IPS DF 4.7 (cell line): ENCODE data around the gene CEP20.
A peak's percentile ranks its signal among the peaks of the same experiment; 100 is the strongest.
"Not testable (repeated sequence)": the region's sequence is repeated elsewhere in the genome, so short reads cannot be mapped to it uniquely, and the experiment has no call there.

Source experiments
- DNase-seq: peaks from one replicate; pipeline ENCODE4 v3.0.0-alpha.2; 2013; ENCODE audit warnings: low spot score; ENCODE audit errors: extremely low read depth

The CEP20 gene, protein sequence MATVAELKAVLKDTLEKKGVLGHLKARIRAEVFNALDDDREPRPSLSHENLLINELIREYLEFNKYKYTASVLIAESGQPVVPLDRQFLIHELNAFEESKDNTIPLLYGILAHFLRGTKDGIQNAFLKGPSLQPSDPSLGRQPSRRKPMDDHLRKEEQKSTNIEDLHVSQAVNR

DNA sequence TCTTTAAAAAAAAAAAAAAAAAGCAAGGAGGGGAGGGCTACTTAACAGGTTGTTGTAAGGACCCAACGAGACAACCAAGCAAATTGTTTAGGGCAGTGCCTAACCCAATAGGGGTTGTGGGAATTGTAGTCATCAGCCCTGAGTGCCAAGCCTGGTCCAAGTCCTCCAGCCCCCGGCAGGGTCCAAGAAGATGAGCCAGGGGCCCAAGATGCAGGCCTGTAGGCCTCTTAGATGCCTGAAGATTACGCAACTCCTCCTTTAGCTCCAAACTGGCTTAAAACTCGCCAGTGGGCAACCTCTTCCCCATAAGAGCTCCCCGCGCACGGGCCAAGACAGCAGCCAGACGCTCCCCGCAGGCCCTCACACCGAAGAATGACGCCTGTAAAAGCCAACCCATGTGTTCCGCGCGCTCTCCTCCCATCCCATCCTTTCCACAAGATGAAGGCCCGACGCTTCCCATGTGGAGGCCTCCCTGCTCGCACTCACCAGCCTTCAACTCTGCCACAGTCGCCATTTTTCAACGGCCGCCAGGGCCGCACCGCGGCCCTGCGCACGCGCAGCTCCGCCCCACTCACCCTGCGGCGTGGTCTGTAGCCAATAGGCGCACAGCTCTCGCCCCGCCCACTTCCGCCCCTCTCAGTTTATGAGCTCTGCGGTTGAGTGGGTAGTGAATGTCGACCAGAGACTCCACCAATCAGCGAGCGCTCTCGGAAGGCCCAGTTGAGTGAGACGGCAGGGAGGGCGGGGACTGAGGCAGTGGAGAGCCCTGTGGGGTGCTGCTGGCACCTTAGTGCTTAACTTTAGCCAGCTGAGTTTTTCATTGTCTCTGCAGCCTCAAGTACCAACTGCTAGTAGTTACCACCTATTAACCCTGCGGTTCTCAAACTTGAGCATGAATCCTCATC, at the start of gene CEP20:
CEP20 (minus strand) TSS at position 532 of the 905 bp plus-strand sequence; CDS start at position 514, 18 bp downstream.
- peak; percentile 97 for DNase-seq

DNA sequence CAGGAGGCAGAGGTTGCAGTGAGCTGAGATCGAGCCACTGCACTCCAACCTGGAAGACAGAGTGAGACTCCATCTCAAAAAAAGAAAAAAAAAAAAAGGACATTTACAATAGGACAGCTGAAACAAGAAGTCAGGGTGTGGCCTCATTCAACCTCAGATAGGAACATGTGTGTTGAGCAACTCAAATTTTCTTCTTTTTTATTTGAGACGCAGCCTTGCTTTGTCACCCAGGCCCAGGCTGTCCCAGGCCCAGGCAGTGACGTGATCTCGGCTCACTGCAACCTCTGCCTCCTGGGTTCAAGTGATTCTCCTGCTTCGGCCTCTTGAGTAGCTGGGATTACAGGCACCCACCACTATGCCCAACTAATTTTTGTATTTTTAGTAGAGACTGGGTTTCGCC, 48.4 kb upstream of the CEP20 start:
- not testable (repeated sequence) for DNase-seq

DNA sequence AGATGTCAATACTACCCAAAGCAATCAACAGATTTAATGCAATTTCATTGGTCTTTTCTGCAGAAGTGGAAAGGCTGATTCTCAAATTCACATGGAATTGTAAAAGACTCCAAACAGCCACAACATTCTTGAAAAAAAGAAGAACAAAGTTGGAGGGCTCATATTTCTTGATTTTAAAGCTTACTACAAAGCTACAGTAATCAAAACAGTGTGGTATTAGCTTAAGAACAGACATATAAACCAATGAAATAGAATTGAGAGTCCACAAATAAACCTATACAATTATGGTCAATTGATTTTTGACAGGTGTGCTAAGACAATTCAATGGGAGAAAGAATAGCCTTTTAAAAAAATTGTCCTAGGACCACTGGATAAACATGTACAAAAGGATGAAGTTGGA, 46.6 kb upstream of the CEP20 start:
- DNase-seq: no peak

DNA sequence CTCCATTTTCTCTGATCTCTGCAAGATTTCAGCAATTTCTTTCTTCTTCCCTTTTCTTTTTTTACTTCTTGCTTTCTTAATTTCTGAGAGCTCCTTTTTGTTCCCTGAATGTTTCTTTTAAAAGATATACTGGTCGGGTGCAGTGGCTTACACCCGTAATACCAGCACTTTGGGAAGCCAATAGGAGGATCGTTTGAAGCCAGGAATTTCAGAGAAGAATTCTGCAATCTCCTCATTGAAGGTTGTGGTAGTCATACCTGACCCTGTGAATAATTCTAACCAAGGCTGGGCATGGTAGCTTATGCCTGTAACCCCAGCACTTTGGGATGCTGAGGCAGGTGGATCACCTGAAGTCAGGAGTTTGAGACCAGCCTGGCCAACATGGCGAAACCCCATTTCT, 45.4 kb upstream of the CEP20 start:
- no peak for DNase-seq

DNA sequence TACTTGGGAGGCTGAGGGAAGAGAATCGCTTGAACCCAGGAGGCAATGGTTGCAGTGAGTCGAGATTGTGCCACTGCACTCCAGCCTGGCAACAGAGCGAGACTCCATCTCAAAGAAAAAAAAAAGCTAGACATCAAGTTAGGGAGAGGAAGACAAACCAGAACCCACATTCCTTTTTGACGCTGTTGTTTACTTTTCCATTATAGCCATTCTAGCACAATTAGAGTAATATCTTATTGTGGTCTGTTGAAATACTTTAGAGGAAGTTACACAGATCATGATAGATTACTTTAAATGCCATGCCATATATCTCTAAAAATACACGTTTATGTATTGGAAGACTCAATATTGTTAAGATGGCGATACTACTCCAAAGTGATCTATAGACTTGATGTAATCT, 44.5 kb upstream of the CEP20 start:
- no peak for DNase-seq

DNA sequence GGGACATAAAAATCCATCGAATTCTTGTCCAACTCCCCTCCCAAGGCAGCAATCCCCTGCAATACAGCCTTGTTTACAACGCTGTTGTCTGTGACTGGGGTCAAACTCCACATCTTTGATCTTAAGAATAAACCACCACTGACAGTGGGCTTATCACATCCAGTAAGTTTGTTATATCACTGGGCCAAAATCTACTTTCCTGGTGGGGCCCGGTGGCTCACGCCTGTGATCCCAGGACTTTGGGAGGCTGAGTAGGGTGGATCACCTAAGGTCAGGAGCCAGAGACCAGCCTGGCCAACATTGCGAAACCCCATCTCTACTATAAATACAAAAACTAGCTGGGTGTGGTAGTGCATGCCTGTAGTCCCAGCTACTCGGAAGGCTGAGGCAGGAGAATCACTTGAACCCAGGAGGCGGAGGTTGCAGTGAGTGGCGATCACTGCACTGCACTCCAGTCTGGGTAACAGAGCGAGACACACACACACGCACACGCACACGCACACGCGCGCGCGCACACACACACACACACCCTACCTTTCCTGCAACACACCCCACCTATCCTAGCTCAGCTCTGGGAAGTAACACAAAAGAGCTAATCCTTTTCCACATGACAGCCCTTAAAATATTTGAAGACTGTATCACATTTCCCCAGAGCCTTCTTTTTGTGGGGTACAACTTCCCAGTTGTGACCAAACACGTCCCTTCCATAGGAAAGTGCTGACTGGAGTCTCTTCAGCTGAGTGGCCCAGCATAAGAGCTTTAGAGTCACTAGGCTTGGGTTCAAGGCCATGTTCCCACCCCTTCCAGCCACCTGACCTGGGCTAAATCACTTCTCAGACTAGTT, 40.1 kb upstream of the CEP20 start:
- no peak for DNase-seq

DNA sequence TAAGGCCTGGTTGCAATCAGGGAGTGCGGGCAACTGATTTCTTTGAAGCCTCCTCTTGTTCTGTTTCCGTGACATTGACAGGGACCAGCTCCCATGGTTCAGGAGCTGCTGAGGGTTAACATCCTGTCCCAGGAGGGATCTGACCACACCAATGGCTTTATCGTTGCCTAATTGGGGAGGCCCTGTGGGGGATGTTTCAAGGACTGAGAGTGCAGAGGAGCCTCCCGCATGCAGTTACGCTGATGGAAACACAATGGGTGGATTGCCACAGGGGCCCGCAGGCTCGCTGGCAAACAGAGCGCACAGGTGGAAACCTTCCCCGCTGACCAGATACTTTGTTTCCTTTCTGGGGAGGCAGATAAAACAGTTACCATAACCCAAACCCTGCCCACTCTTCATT, 37.2 kb upstream of the CEP20 start:
- DNase-seq: no peak

DNA sequence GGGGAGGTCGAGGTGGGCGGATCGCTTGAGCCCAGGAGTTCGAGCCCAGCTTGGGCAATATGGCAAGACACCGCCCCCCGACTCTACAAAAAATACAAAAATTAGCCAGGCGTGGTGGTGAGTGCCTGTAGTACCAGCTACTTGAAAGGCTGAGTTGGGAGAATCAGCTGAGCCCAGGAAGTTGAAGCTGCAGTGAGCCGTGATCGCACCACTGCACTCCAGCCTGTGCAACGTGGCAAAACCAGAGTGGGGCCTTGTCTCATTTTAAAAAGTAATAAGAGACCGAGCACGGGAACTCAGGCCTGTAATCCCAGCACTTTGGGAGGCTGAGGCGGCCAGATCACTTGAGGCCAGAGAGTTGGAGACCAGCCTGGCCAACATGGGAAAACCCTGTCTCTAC, 36.6 kb upstream of the CEP20 start:
- DNase-seq: no peak

DNA sequence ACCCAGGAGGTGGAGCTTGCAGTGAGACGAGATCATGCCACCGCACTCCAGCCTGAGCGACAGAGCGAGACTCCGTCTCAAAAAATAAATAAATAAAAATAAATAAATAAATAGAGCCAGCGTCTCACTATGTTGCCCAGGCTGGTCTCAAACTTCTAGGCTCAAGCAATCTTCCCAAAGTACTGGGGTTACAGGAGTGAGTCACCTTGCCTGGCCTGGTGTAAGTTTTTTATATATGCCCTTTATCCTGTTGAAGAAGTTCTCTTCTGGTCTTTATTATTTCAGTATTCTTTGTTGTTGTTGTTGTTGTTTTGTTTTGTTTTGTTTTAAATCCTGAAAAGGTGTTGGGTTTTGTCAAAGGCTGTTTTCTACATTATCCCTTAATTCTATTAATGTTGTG, 30.9 kb upstream of the CEP20 start:
- DNase-seq: no peak

DNA sequence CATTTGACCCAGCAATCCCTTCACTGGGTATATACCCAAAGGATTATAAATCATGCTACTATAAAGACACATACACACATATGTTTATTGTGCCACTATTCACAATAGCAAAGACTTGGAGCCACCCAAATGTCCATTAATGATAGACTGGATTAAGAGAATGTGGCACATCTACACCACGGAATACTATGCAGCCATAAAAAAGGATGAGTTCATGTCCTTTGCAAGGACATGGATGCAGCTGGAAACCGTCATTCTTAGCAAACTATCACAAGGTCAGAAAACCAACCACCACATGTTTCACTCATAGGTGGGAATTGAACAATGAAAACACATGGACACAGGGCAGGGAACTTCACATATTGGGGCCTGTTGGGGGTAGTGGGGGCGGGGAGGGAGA, 29.9 kb upstream of the CEP20 start:
- DNase-seq: not testable (repeated sequence)

DNA sequence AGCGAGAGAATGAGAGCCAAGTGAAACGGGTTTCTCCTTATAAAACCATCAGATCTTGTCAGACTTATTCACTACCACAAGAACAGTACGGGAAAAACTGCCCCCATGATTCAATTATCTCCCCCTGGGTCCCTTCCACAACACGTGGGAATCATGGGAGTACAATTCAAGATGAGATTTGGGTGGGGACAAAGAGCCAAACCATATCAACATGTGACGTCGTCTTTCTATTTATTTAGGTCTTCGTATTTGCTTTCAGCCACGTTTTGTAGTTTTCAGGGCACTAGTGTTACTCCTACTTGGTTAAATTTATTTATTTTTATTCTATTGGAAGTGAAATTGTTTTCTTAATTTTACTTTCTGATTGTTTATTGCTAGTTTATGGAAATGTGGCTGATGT, 27.9 kb upstream of the CEP20 start:
- no peak for DNase-seq

DNA sequence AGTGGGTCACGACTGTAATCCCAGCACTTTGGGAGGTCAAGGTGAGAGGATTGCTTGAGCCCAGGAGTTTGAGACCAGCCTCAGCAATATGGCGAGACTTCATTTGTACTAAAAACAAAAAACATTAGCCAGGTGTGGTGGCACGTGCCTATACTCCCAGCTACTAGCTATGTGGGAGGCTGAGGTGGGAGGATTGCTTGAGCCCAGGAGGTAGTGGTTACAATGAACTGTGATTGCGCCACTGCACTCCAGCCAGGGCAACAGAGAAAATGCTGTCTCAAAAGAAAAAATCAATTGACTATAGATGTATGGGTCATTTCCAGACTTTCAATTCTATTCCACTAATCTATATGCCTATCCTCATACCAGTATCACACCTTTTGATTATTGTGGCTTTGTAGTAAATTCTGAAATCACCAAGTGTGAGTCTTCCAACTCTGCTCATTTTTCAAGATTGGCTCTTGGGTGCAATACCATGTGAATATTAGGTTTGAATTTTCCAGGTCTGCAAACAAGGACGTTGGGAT, 27.2 kb upstream of the CEP20 start:
- no peak for DNase-seq

DNA sequence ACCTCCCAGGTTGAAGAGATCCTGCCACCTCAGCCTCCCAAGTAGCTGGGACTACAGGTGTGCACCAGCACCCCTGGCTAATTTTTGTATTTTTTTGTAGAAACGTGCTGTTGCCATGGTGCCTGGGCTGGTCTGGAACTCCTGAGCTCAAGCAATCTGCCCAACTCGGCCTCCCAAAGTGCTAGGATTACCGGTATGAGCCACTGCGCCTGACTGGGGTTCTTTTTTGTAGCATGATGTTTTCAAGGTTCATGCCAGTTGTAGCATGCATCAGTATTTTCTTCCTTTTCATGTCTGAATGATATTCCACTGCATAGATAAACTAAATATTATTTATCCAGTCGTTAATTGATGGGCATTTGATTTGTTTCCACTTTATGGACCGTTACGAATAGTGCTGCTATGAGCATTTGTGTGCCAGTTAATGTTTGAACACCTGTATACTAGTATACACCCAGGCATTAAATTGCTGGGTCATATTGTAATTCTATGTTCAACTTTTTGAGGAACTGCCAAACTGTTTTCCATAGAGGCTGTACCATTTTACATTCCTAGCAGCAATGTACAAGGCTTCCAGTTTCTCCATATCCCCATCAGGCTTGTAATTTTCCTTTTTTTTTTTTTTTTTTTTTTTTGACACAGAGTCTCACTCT, 24.8 kb upstream of the CEP20 start:
- no peak for DNase-seq

DNA sequence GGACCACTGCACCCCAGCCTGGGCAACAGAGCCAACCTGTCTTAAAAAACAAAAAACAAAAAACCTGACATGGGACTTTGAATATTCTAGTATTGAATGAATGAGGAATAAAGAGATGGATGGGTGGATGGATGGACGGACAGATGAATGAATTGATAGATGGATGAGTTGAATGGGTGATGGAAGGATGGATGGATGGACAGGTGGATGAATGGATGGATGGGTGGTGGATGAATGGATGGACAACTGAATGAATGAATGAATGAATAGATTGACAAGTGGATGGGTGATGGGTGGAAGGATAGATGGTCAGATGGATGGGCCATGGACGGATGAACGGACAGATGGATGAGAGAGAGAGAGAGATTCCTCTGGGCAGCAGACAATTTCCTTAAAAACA, 22.8 kb upstream of the CEP20 start:
- no peak for DNase-seq

DNA sequence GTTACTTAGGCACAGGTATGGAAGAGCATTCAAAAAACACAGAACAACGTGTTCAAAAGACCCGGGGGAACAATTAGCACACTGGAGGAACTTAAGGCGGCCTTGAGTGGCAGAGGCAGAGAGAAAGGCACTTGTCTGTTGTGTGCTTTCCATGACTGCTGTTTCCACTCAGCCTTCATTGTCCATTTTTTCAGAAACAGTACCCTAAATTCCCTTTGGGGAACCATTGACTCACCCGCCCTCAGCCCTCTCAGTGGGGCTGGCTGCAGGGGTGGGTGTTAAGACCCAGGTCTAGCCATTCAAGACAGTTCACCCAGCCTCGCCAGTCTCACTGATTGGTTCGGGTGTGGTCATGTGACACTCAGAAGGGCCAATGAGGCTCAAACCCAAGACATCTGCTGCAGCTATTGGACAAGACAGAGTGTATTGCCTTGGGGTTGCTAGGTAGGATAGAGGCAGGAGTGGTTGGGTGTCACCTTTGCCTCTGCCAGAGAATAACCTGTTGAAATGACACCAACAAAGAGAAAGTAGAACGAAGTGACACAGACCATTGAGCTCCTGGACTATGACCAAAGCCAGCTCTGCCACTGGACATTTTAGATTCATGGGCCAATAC, 19.6 kb upstream of the CEP20 start:
- peak; percentile 86 for DNase-seq

DNA sequence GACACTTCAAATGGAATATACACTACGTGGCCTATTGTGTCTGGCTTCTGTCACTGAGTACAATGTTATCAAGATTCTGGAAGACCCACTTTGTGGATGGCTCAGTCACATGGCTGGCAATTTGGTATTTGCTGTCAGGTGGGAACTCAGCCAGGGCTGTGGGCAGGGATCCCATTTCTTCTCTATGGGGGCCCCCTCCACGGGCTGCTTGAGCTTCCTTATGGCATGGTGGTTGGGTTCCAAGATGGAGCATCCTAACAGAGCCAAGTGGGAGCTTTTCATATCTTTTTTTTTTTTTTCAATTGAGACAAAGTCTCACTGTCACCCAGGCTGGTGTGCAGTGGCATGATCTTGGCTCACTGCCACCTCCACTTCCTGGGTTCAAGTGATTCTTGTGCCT, 18.0 kb upstream of the CEP20 start:
- no peak for DNase-seq

DNA sequence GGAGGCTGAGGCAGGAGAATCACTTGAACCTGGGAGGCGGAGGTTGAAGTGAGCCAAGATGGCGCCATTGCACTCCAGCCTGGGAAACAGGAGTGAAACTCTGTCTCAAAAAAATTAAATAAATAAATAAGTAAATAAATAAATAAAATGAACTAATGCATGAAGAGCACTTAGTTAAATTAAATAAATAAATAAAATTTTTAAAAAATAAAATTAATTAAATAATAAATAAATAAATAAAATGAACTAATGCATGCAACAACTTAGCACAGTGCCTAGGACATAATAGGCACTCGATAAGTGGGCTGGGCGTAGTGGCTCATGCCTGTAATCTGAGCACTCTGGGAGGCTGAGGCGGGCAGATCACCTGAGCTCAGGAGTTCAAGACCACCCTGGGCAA, 15.6 kb upstream of the CEP20 start:
- no peak for DNase-seq

DNA sequence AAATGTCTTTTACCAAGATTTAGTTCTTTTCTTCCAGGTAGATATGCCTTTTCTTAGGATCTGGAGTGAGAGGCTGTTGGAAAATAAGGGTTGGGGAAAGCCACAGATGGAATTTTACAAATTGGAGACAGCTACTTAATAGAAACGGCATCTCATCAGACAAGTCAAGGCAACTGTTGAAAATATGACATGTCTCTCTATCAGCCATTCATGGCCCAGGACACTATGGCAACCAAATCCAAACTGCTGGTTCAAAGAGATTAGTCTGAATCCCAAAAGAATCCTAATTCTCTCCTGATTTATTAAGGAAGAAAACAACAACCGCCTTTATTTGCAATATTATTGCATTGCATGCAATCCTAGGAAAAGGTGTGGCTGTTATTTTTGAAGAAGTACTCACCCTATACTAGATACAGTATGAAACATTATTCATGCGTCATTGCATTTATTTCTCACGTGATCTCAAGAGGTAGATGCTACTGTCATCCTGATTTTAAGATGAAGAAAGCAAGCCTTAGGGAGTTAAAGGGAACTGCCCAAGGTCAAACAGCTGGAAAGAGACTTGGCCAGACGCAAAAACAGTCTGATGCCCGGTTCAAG, 12.6 kb upstream of the CEP20 start:
- DNase-seq: no peak

DNA sequence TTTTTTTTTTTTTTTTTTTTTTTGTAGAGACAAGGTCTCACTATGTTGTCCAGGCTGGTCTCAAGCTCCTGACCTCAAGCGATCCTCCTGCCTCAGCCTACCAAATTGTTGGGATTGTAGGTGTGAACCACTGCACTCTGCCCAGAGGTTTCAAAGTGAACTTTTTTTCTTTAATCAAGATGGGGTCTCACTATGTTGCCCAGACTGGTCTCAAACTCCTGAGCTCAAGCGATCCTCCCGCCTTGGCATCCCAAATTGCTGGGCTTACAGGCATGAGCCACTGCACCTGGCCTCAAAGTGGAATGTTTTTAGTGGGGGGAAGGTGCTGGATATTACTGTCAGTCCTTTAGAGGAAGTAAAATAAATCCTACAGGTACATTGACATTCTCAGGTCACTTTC, 12.0 kb upstream of the CEP20 start:
- no peak for DNase-seq

DNA sequence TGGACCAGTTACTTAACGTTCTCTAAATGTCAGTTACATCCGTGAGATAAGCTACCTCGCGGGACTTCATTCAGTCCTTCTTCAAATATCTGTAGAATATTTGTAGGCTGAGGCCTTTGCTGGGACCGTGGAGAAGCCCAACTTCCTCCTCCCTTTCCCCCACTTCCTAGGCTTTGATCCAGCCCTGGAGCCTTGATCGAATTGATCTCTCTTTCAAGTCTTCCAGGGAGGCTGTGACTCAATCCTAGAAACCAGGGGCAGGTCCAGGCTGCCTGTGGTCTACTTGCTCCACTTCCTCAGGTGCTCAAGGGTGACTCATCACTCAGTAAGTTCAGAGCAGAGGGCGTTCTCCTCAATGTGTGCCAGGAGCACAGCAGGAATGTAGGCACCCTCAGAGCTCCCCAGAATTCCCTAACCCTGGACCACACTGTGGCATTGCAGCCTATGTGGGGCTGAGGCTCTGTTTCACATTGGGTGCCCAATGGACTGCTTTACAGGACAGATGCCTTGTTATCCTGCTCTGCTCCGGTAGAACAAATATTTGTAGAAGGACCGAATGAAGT, 11.2 kb upstream of the CEP20 start:
- DNase-seq: no peak
